GM20000 (cell line): Measurements from ENCODE around the gene FRZB.

Experiments used
- DNase-seq: peaks from one replicate; pipeline ENCODE4 v3.0.0; 2012; ENCODE audit warnings: low spot score
- TF ChIP-seq, protein P1 (sequence below): IDR thresholded peaks from 2 replicates; pipeline ENCODE4 v1.5.1; 2012; ENCODE audit warnings: mild to moderate bottlenecking, control low read depth; ENCODE audit errors: extremely low read depth, missing control alignments

FRZB gene

DNA sequence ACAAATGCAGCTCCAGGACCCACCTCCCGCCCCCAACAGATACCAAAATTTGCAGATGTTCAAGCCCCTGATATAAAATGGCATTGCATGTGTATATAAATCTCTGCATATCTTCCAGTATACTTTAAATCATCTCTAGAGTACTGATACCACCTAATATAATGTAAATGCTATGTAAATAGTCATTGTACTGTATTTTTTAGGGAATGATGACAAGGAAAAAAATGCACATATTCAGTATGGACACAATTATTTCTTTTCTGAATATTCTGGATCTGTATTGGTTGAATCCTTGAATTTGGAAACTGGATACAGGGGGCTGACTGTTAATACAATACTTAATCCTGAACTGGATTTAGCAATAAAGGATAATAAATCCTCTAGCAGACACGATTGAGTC lies 67.7 kb downstream of the FRZB start:
- TF ChIP-seq, protein P1, sequence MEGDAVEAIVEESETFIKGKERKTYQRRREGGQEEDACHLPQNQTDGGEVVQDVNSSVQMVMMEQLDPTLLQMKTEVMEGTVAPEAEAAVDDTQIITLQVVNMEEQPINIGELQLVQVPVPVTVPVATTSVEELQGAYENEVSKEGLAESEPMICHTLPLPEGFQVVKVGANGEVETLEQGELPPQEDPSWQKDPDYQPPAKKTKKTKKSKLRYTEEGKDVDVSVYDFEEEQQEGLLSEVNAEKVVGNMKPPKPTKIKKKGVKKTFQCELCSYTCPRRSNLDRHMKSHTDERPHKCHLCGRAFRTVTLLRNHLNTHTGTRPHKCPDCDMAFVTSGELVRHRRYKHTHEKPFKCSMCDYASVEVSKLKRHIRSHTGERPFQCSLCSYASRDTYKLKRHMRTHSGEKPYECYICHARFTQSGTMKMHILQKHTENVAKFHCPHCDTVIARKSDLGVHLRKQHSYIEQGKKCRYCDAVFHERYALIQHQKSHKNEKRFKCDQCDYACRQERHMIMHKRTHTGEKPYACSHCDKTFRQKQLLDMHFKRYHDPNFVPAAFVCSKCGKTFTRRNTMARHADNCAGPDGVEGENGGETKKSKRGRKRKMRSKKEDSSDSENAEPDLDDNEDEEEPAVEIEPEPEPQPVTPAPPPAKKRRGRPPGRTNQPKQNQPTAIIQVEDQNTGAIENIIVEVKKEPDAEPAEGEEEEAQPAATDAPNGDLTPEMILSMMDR, result no peak
- no peak for DNase-seq

DNA sequence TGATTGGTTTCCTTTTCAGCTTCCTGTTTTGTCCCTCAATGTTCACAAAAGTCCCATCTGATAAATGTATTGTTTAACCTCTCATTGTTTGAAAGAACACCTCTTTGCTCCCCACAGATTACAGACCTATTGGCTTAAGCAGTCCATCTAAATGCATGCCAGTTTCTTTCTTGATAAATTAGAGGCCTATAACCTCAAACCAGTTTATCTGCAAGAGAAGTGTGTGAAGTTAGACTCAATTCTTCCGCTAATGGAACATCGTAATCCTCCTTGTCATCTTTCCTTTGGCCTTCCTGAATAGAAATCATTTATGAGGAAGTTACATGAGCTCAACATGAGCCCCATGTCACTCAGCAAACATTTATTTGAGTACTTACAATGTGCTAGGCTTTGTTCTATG lies 74.0 kb downstream of the FRZB start:
- TF ChIP-seq, protein P1, result no peak

DNA sequence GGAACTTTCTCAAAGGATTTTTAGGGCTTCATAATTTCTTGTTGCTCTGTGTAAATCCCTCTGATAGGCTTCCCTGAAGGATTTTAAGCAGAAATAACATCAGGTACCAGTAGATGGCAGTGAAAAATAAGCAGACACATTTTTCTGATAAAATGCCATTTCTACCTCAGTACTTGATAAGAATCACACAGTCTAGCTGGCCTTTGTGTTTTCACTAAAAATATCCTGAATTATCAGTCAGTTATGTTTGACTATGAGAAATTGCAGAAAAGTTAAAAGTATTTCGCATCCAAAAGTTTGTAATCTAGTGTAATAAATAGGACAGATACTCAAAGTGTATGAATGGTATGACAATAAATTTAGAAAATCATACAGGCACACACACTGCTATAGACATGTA lies 81.7 kb downstream of the FRZB start:
- DNase-seq, result peak; percentile 6

More for the DNA sequence above, 74.0 kb downstream of the FRZB start:
- DNase-seq, result no peak

DNA sequence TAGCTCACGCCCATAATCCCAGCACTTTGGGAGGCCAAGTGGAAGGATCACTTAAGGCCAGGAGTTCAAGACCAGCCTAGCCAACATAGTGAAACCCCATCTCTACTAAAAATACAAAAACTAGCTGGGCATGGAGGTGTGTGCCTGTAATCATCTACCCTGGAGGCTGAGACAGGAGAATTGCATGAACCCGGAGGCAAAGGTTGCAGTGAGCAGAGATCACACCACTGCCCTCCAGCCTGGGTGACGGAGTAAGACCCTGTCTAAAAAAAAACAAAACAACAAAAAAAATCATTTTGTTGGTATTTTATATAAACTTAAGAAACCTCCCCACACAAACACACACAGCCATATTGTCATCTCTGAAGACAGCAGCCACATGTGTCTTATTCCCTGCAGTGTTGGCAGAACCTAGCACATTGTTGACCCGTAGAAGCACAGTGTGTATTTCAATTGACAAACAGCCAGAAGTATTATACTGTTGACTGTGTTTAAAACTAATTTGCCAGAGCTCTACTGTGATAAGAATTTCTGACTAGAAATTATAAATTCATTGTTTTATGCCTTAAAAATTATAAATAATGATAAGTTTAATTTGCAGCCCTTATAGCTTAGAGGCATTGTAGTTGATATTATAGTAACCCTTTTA lies 82.3 kb downstream of the FRZB start:
- TF ChIP-seq, protein P1, result no peak

More for the DNA sequence above, 81.7 kb downstream of the FRZB start:
- TF ChIP-seq, protein P1, result peak; percentile 12

More for the DNA sequence above, 82.3 kb downstream of the FRZB start:
- DNase-seq, result no peak
